HEK293 (cell line): ENCODE results near the gene DENND2A.

Experiments used
- KLF1 ChIP-seq: fragments of 450-650 bp; formaldehyde crosslinking; IDR thresholded peaks from 2 replicates; pipeline ENCODE4 v1.5.1; 2016; ENCODE audit warnings: missing biosample characterization, missing genetic modification characterization
- KLF10 ChIP-seq: fragments of 450-650 bp; IDR thresholded peaks from 2 replicates; pipeline ENCODE4 v1.5.1; 2018; ENCODE audit warnings: missing biosample characterization, mild to moderate bottlenecking, missing genetic modification characterization
- KLF7 ChIP-seq: fragments of 450-650 bp; formaldehyde crosslinking; IDR thresholded peaks from 2 replicates; pipeline ENCODE4 v1.5.1; 2016; ENCODE audit warnings: missing biosample characterization, missing genetic modification characterization, borderline replicate concordance
- MZF1 ChIP-seq: fragments of 450-650 bp; formaldehyde crosslinking; IDR thresholded peaks from 2 replicates; pipeline ENCODE4 v1.5.1; 2017; ENCODE audit warnings: missing biosample characterization, missing genetic modification characterization, borderline replicate concordance
- OVOL3 ChIP-seq: fragments of 450-650 bp; formaldehyde crosslinking; IDR thresholded peaks from 2 replicates; pipeline ENCODE4 v1.5.1; 2016; ENCODE audit warnings: missing biosample characterization, missing genetic modification characterization
- REPIN1 ChIP-seq: fragments of 450-650 bp; formaldehyde crosslinking; IDR thresholded peaks from 2 replicates; pipeline ENCODE4 v1.5.1; 2017; ENCODE audit warnings: missing biosample characterization, missing genetic modification characterization, low read depth
- SETDB1 ChIP-seq: IDR thresholded peaks from one replicate; pipeline ENCODE4 v1.6.1; 2017; ENCODE audit warnings: mild to moderate bottlenecking, low read length, moderate library complexity, mixed read lengths; ENCODE audit not compliant: insufficient read length
- TRIM28 ChIP-seq: IDR thresholded peaks from 2 replicates; pipeline ENCODE4 v1.6.1; 2011; ENCODE audit warnings: low read length, control low read depth, borderline replicate concordance
- ZEB2 ChIP-seq: fragments of 450-650 bp; formaldehyde crosslinking; IDR thresholded peaks from 2 replicates; pipeline ENCODE4 v1.5.1; 2016; ENCODE audit warnings: missing biosample characterization, missing genetic modification characterization
- ZFP37 ChIP-seq: fragments of 450-650 bp; formaldehyde crosslinking; IDR thresholded peaks from 2 replicates; pipeline ENCODE4 v1.5.1; 2016; ENCODE audit warnings: missing biosample characterization, missing genetic modification characterization
- ZNF140 ChIP-seq: fragments of 450-650 bp; formaldehyde crosslinking; IDR thresholded peaks from 2 replicates; pipeline ENCODE4 v1.5.1; 2016; ENCODE audit warnings: missing biosample characterization, missing genetic modification characterization
- ZNF146 ChIP-seq: fragments of 450-650 bp; formaldehyde crosslinking; IDR thresholded peaks from 2 replicates; pipeline ENCODE4 v1.5.1; 2016; ENCODE audit warnings: missing biosample characterization, missing genetic modification characterization
- ZNF274 ChIP-seq, 2 experiments: fragments of 200-500 bp in 1 of 2; fragments of 450-650 bp in 1 of 2; sonication (Bioruptor generic) in 1 of 2; formaldehyde crosslinking in 1 of 2; IDR thresholded peaks; 2 replicates each; pipeline versions ENCODE4 v1.5.1 to v1.6.1; 2014 to 2016; ENCODE audit warnings: borderline replicate concordance in 1 of 2, inconsistent platforms in 1 of 2, low read length in 1 of 2, missing biosample characterization in 1 of 2, missing genetic modification characterization in 1 of 2
- ZNF423 ChIP-seq: fragments of 450-650 bp; formaldehyde crosslinking; IDR thresholded peaks from 2 replicates; pipeline ENCODE4 v1.5.1; 2016; ENCODE audit warnings: missing biosample characterization, missing genetic modification characterization
- ZNF48 ChIP-seq: fragments of 450-650 bp; formaldehyde crosslinking; IDR thresholded peaks from 2 replicates; pipeline ENCODE4 v1.5.1; 2016; ENCODE audit warnings: missing biosample characterization, missing genetic modification characterization
- ZNF501 ChIP-seq: fragments of 450-650 bp; formaldehyde crosslinking; IDR thresholded peaks from 2 replicates; pipeline ENCODE4 v1.5.1; 2016; ENCODE audit warnings: missing biosample characterization, missing genetic modification characterization
- ZNF555 ChIP-seq: fragments of 450-650 bp; formaldehyde crosslinking; conservative IDR thresholded peaks from 2 replicates; pipeline ENCODE4 v1.5.1; 2017; ENCODE audit warnings: missing biosample characterization, mild to moderate bottlenecking, missing genetic modification characterization, inconsistent platforms
- ZNF558 ChIP-seq: fragments of 450-650 bp; formaldehyde crosslinking; IDR thresholded peaks from 2 replicates; pipeline ENCODE4 v1.5.1; 2016; ENCODE audit warnings: missing biosample characterization, missing genetic modification characterization
- ZNF560 ChIP-seq: fragments of 450-650 bp; formaldehyde crosslinking; IDR thresholded peaks from 2 replicates; pipeline ENCODE4 v1.5.1; 2017; ENCODE audit warnings: missing biosample characterization, missing genetic modification characterization, borderline replicate concordance
- ZNF621 ChIP-seq: fragments of 450-650 bp; formaldehyde crosslinking; IDR thresholded peaks from 2 replicates; pipeline ENCODE4 v1.5.1; 2017; ENCODE audit warnings: missing biosample characterization, missing genetic modification characterization
- ZNF629 ChIP-seq: fragments of 450-650 bp; formaldehyde crosslinking; IDR thresholded peaks from 2 replicates; pipeline ENCODE4 v1.5.1; 2017; ENCODE audit warnings: missing biosample characterization, missing genetic modification characterization
- ZNF664 ChIP-seq: fragments of 450-650 bp; formaldehyde crosslinking; IDR thresholded peaks from 2 replicates; pipeline ENCODE4 v1.5.1; 2016; ENCODE audit warnings: missing biosample characterization, missing genetic modification characterization
- ZNF837 ChIP-seq: fragments of 450-650 bp; formaldehyde crosslinking; IDR thresholded peaks from 2 replicates; pipeline ENCODE4 v1.5.1; 2016; ENCODE audit warnings: missing biosample characterization, missing genetic modification characterization
- ZSCAN16 ChIP-seq: fragments of 450-650 bp; formaldehyde crosslinking; IDR thresholded peaks from 2 replicates; pipeline ENCODE4 v1.5.1; 2016; ENCODE audit warnings: missing biosample characterization, missing genetic modification characterization
- TF ChIP-seq, protein P1 (sequence below): fragments of 450-650 bp; formaldehyde crosslinking; IDR thresholded peaks from 2 replicates; pipeline ENCODE4 v1.5.1; 2016; ENCODE audit warnings: missing biosample characterization, missing genetic modification characterization
- TF ChIP-seq, protein P2 (sequence below): fragments of 450-650 bp; formaldehyde crosslinking; IDR thresholded peaks from 2 replicates; pipeline ENCODE4 v1.5.1; 2016; ENCODE audit warnings: missing biosample characterization, missing genetic modification characterization
- TF ChIP-seq, protein P3 (sequence below): fragments of 450-650 bp; formaldehyde crosslinking; IDR thresholded peaks from 2 replicates; pipeline ENCODE4 v1.5.1; 2017; ENCODE audit warnings: missing biosample characterization, missing genetic modification characterization
- TF ChIP-seq, protein P4 (sequence below): fragments of 450-650 bp; formaldehyde crosslinking; IDR thresholded peaks from 2 replicates; pipeline ENCODE4 v1.5.1; 2016; ENCODE audit warnings: missing biosample characterization, missing genetic modification characterization
- TF ChIP-seq, protein P5 (sequence below): fragments of 450-650 bp; formaldehyde crosslinking; conservative IDR thresholded peaks from 2 replicates; pipeline ENCODE4 v1.5.1; 2016; ENCODE audit warnings: low read depth, missing biosample characterization, missing genetic modification characterization
- TF ChIP-seq, protein P6 (sequence below): fragments of 450-650 bp; formaldehyde crosslinking; IDR thresholded peaks from 2 replicates; pipeline ENCODE4 v1.5.1; 2016; ENCODE audit warnings: missing biosample characterization, missing genetic modification characterization

The DENND2A gene

DNA sequence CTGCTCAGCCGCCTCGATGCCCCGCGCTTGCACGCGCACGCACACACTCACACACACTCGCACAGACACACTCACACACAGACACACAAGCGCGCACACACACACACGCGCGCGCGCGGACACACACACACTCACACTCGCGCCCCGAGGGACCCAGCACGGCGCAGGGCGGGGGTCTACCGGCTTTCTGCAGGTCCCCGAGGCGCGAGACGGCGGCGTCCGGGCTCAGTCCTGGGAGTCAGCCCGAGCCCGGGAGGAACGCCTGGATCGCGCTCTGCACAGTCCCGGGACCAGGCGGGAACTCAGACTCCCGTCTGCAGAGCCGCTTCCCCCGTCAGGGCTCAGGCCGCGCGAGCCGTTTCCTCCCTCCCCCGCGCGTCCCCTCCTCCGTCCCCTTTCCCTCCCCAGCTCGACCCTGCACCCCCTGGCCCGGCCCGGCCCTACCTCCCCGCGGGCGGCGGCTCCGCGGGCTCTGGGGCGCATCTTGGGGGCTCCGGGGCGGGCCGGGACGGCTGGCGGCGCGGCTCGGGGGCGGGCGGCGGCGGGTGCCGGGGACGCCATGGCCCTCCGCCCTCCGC, 464 bp downstream of the DENND2A start (continued):
- TF ChIP-seq ZNF274 (IDR thresholded peaks at IDR 0.05; ENCODE audit: low read length) = no peak
- TF ChIP-seq ZNF274 (tag by site-specific recombination; IDR thresholded peaks at IDR 0.05; ENCODE audit: borderline replicate concordance) = no peak
- TF ChIP-seq, protein P1, sequence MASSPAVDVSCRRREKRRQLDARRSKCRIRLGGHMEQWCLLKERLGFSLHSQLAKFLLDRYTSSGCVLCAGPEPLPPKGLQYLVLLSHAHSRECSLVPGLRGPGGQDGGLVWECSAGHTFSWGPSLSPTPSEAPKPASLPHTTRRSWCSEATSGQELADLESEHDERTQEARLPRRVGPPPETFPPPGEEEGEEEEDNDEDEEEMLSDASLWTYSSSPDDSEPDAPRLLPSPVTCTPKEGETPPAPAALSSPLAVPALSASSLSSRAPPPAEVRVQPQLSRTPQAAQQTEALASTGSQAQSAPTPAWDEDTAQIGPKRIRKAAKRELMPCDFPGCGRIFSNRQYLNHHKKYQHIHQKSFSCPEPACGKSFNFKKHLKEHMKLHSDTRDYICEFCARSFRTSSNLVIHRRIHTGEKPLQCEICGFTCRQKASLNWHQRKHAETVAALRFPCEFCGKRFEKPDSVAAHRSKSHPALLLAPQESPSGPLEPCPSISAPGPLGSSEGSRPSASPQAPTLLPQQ = peak; percentile 76
- TF ChIP-seq KLF10 = no peak
- TF ChIP-seq ZNF48 (tag by site-specific recombination) = no peak
- TF ChIP-seq ZNF423 (tag by site-specific recombination) = peak; percentile 67; the same call in 1 of the 2 replicates
- no peak for TF ChIP-seq ZNF664 (tag by site-specific recombination)
- no peak for TF ChIP-seq ZNF558 (tag by site-specific recombination)
- TF ChIP-seq SETDB1 = no peak
- TF ChIP-seq ZNF837 = no peak; the same call in 1 of the 2 replicates
- TF ChIP-seq ZNF146 (tag by site-specific recombination) = no peak
- TF ChIP-seq OVOL3 (tag by site-specific recombination) = no peak
- TF ChIP-seq, protein P2, sequence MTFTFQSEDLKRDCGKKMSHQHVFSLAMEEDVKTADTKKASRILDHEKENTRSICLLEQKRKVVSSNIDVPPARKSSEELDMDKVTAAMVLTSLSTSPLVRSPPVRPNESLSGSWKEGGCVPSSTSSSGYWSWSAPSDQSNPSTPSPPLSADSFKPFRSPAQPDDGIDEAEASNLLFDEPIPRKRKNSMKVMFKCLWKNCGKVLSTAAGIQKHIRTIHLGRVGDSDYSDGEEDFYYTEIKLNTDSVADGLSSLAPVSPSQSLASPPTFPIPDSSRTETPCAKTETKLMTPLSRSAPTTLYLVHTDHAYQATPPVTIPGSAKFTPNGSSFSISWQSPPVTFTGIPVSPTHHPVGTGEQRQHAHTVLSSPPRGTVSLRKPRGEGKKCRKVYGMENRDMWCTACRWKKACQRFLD (tag by site-specific recombination) = no peak
- TF ChIP-seq ZNF629 (tag by site-specific recombination) = no peak
- no peak for TF ChIP-seq ZNF560 (tag by site-specific recombination)
- TF ChIP-seq TRIM28 = no peak
- TF ChIP-seq REPIN1 (tag by site-specific recombination) = peak; percentile 54; the same call in 1 of the 2 replicates
- TF ChIP-seq, protein P3, sequence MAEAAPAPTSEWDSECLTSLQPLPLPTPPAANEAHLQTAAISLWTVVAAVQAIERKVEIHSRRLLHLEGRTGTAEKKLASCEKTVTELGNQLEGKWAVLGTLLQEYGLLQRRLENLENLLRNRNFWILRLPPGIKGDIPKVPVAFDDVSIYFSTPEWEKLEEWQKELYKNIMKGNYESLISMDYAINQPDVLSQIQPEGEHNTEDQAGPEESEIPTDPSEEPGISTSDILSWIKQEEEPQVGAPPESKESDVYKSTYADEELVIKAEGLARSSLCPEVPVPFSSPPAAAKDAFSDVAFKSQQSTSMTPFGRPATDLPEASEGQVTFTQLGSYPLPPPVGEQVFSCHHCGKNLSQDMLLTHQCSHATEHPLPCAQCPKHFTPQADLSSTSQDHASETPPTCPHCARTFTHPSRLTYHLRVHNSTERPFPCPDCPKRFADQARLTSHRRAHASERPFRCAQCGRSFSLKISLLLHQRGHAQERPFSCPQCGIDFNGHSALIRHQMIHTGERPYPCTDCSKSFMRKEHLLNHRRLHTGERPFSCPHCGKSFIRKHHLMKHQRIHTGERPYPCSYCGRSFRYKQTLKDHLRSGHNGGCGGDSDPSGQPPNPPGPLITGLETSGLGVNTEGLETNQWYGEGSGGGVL (tag by site-specific recombination) = peak; percentile 80
- TF ChIP-seq, protein P4, sequence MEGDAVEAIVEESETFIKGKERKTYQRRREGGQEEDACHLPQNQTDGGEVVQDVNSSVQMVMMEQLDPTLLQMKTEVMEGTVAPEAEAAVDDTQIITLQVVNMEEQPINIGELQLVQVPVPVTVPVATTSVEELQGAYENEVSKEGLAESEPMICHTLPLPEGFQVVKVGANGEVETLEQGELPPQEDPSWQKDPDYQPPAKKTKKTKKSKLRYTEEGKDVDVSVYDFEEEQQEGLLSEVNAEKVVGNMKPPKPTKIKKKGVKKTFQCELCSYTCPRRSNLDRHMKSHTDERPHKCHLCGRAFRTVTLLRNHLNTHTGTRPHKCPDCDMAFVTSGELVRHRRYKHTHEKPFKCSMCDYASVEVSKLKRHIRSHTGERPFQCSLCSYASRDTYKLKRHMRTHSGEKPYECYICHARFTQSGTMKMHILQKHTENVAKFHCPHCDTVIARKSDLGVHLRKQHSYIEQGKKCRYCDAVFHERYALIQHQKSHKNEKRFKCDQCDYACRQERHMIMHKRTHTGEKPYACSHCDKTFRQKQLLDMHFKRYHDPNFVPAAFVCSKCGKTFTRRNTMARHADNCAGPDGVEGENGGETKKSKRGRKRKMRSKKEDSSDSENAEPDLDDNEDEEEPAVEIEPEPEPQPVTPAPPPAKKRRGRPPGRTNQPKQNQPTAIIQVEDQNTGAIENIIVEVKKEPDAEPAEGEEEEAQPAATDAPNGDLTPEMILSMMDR (tag by site-specific recombination) = peak; percentile 25; the same call in 1 of the 2 replicates
- no peak for TF ChIP-seq ZNF555
- TF ChIP-seq ZNF140 = no peak
- TF ChIP-seq, protein P5, sequence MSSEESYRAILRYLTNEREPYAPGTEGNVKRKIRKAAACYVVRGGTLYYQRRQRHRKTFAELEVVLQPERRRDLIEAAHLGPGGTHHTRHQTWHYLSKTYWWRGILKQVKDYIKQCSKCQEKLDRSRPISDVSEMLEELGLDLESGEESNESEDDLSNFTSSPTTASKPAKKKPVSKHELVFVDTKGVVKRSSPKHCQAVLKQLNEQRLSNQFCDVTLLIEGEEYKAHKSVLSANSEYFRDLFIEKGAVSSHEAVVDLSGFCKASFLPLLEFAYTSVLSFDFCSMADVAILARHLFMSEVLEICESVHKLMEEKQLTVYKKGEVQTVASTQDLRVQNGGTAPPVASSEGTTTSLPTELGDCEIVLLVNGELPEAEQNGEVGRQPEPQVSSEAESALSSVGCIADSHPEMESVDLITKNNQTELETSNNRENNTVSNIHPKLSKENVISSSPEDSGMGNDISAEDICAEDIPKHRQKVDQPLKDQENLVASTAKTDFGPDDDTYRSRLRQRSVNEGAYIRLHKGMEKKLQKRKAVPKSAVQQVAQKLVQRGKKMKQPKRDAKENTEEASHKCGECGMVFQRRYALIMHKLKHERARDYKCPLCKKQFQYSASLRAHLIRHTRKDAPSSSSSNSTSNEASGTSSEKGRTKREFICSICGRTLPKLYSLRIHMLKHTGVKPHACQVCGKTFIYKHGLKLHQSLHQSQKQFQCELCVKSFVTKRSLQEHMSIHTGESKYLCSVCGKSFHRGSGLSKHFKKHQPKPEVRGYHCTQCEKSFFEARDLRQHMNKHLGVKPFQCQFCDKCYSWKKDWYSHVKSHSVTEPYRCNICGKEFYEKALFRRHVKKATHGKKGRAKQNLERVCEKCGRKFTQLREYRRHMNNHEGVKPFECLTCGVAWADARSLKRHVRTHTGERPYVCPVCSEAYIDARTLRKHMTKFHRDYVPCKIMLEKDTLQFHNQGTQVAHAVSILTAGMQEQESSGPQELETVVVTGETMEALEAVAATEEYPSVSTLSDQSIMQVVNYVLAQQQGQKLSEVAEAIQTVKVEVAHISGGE (tag by site-specific recombination) = no peak
- TF ChIP-seq ZSCAN16 = no peak
- no peak for TF ChIP-seq KLF7
- TF ChIP-seq ZFP37 (tag by site-specific recombination) = no peak
- TF ChIP-seq, protein P6, sequence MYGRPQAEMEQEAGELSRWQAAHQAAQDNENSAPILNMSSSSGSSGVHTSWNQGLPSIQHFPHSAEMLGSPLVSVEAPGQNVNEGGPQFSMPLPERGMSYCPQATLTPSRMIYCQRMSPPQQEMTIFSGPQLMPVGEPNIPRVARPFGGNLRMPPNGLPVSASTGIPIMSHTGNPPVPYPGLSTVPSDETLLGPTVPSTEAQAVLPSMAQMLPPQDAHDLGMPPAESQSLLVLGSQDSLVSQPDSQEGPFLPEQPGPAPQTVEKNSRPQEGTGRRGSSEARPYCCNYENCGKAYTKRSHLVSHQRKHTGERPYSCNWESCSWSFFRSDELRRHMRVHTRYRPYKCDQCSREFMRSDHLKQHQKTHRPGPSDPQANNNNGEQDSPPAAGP (tag by site-specific recombination) = peak; percentile 45; the same call in 1 of the 2 replicates
- TF ChIP-seq ZEB2 (tag by site-specific recombination) = peak; percentile 55
- no peak; the same call in 1 of the 2 replicates for TF ChIP-seq KLF1 (tag by site-specific recombination)
- no peak for TF ChIP-seq ZNF621 (tag by site-specific recombination)
- peak; percentile 60; the same call in 1 of the 2 replicates for TF ChIP-seq ZNF501
- TF ChIP-seq MZF1 (tag by site-specific recombination) = no peak
